Right lobe of liver (tissue), 6 donors: ENCODE results near the gene TRPM3. TPM values are rescaled to one million over a fixed set of nuclear protein-coding genes. Genes with fewer than 3 reads are reported as not detected.
A peak's percentile ranks its signal among the peaks of the same experiment; 100 is the strongest.

Experiments
- ATAC-seq, 4 donors: fragments of 200-7000 bp; cut with Tn5 transposase; one replicate each; pipeline ENCODE4 v1.9.1; 2020; ENCODE audit warnings: mild to moderate bottlenecking in 4 of 4, moderate library complexity in 4 of 4
- DNase-seq, 3 donors: peaks; one replicate each; pipeline ENCODE4 v3.0.0-alpha.2; 2020
- H3K27ac ChIP-seq, 3 donors: fragments of 200-600 bp; one replicate each; pipeline ENCODE4 v1.8.0; 2022
- H3K27me3 ChIP-seq, 2 donors: fragments of 200-600 bp; one replicate each; pipeline ENCODE4 v1.8.0; 2022
- H3K36me3 ChIP-seq, 4 donors: fragments of 200-600 bp; sonication (generic) in 1 of 4; one replicate each; pipeline versions ENCODE4 v1.5.1 to v1.8.0; 2017 to 2022; ENCODE audit warnings: control low read depth in 1 of 4
- H3K4me1 ChIP-seq, 4 donors: fragments of 200-600 bp; sonication (generic) in 1 of 4; one replicate each; pipeline versions ENCODE4 v1.5.1 to v1.8.0; 2017 to 2022; ENCODE audit warnings: control low read depth in 1 of 4
- H3K4me3 ChIP-seq, 3 donors: fragments of 200-600 bp; one replicate each; pipeline ENCODE4 v1.8.0; 2022
- H3K9me3 ChIP-seq, 4 donors: fragments of 200-600 bp; sonication (generic) in 1 of 4; one replicate each; pipeline versions ENCODE4 v1.5.1 to v1.8.0; 2017 to 2022; ENCODE audit warnings: control low read depth in 1 of 4
- POLR2A ChIP-seq: fragments of 450-650 bp; IDR thresholded peaks from one replicate; pipeline ENCODE4 v1.6.1; 2017; ENCODE audit warnings: antibody characterized with exemption, mild to moderate bottlenecking
- WGBS: methylation state at CpG from one replicate; pipeline ENCODE4 v1.1.6; 2018; ENCODE audit warnings: low coverage, low lambda C conversion rate; ENCODE audit not compliant: insufficient coverage; ENCODE audit errors: missing lambda C conversion rate; 5-methylcytosine and 5-hydroxymethylcytosine counted together
- intact Hi-C, 2 donors: fragments of 100-400 bp; cut with DNase I; formaldehyde crosslinking; loops; one replicate each; pipeline versions ENCODE4 v1.11.2 to v1.14.1; 2022
- total RNA-seq, 6 experiments: library from RNA; depleted of rRNA in 2 of 6; stranded (reverse); fragments of >200 nt in 2 of 6; fragmentation: NEBNext Ultra II Directional in 3 of 6; extraction: Animal tissue kit (Norgen Biotek cat#: 25700) in 3 of 6; gene quantifications; one replicate each; pipeline versions ENCODE4 v1.1.0 to v1.2.4, GENCODE V29; 2016 to 2023
- TF ChIP-seq, protein P1 (sequence below), 4 donors: fragments of 200-600 bp in 3 of 4; fragments of 450-650 bp in 1 of 4; IDR thresholded peaks; one replicate each; pipeline versions ENCODE4 v1.5.1 to v1.8.0; 2016 to 2022; ENCODE audit warnings: antibody characterized with exemption in 4 of 4, mild to moderate bottlenecking in 2 of 4
- donor health status: DM: no; HTN: yes; CAD: no.
- donor health status: DM: no; HTN: no; CAD: no.
- donor health status: DM: no; HTN: no; CAD: no.
- donor health status: DM: no; HTN: yes; CAD: no.
- donor health status: DM: no; HTN: yes; CAD: no.

Gene TRPM3
- total RNA-seq, 6 experiments from 2014 or later, result 0.26 to 0.56 (median 0.39) TPM

DNA sequence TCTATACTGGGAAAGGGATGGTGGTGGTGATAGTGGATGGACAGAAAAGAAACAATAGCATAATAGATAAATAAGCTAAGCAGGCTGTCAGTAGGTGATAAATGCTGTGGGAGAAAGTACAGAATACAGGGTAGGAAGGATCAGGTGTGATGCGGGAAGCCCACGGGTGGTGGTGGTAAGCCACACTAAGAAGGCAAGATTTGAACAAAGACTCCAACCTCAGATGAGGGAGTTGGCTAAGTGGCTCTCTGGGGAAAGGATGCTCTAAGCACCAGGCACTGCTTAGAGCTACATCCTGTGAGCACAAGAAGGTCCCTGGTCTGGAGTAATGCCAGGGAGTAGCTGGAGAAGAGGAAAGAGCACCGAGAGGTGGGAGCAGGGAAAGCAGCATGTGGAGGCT lies 555.4 kb downstream of the TRPM3 start:
- TF ChIP-seq POLR2A, result no peak
- TF ChIP-seq, protein P1, sequence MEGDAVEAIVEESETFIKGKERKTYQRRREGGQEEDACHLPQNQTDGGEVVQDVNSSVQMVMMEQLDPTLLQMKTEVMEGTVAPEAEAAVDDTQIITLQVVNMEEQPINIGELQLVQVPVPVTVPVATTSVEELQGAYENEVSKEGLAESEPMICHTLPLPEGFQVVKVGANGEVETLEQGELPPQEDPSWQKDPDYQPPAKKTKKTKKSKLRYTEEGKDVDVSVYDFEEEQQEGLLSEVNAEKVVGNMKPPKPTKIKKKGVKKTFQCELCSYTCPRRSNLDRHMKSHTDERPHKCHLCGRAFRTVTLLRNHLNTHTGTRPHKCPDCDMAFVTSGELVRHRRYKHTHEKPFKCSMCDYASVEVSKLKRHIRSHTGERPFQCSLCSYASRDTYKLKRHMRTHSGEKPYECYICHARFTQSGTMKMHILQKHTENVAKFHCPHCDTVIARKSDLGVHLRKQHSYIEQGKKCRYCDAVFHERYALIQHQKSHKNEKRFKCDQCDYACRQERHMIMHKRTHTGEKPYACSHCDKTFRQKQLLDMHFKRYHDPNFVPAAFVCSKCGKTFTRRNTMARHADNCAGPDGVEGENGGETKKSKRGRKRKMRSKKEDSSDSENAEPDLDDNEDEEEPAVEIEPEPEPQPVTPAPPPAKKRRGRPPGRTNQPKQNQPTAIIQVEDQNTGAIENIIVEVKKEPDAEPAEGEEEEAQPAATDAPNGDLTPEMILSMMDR (IDR thresholded peaks at IDR 0.05), result no peak
- DNase-seq, result no peak

DNA sequence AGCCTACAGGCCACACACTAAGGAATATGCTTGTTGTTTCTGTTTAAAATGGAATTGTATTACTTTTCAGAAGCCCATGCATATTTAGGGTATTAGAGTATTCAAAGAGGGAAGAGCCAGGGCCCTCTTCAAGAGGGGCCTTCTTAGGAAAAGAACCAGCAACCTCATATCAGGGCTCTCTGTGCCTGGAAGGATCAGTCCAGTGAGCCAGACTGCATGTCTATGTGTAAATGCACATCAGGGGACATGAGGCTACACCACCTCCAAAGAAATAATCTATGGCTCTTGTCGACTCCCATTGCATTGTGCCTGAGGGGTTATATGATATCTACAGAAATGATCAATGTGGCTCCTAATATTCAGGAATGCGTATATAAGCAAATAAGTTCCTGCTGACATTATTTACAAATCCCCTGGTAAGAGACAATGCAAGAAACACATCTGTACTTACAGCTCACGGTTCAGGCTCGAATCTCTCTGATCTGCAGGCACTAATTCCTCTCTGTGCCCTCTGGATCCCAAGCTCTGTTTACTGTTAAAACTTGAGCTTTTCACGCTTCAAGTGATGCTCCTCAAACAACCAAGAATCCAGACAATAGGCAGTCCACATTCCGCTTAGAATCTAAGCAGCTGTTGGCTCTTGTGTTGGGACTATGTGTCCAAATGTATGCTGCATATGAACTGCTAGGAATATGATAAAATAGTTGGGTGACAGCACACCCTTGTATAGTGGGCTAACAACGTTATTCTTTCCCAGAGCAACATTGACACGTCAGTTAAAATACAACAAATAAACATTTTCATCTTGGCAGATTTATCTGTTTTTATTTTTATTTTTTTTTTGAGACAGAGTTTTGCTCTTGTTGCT lies 556.7 kb downstream of the TRPM3 start:
- no peak overlapping the region for H3K4me3 ChIP-seq
- H3K4me1 ChIP-seq, result peaks cover 0 to 2% (median 0%) of the 10 kb centered on the region in 4 donors
- TF ChIP-seq, protein P1 (IDR thresholded peaks at IDR 0.05), result no peak
- no peak for TF ChIP-seq POLR2A
- intact Hi-C loops, result no loop called here
- H3K9me3 ChIP-seq, result no peaks in the 10 kb centered on the region
- no peaks in the 10 kb centered on the region for H3K27me3 ChIP-seq
- no peak for ATAC-seq
- no peak for DNase-seq
- H3K36me3 ChIP-seq, result no peaks in the 10 kb centered on the region
- peak overlapping the region in 1 of 3 donors; percentile 20 for H3K27ac ChIP-seq
- WGBS, result 77% methylated on average over 6 of the region's 8 CpGs

More for the DNA sequence above, 555.4 kb downstream of the TRPM3 start:
- ATAC-seq, result no peak
- Histone ChIP-seq H3K27ac (no peak overlapping the region), H3K36me3 (no peaks in the 10 kb centered on the region), H3K4me1 (peaks cover 0 to 4% (median 0%) of the 10 kb centered on the region in 4 donors), H3K27me3 (no peaks in the 10 kb centered on the region), H3K9me3 (no peaks in the 10 kb centered on the region), H3K4me3 (no peak overlapping the region)
- 71% methylated on average over 3 of the region's 3 CpGs for WGBS
- intact Hi-C loops, result no loop called here

DNA sequence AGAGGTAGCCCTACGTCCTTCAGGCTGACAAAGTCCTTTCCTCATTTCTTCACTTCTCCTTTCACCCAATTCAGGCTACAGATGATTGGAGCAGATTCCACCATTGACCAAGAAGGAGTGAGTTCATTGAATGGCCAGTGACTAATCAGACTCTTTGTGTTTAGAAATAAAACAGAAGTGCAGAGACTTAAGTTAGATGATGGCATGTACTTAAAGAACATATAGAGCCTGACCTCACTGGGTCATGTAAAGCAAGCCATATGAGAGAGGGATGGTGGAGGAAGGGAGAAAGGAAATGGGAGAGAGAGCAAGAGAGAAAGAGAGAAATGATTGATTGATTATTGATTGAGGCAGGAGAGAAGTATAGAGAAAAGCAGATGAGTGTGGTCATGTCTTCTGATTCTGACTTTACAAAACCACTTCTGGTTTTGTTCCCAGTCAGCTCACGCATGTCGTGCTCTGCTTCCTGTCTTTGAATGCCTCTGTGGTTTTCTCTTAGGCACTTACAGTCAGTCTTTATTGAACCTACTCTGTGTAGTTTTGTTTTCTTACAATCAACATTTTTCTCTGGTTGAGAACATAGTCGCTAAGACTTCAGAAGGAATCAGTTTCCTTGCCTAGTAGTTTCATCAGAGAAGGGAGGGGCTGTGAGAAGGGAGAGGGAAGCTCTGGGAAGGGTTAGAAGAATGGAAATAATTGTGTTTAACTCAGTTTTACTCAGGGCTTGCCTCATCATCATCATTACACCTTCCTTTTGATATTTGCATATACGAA lies 557.8 kb downstream of the TRPM3 start:
- peak; percentile 43 to 65 (median 58) for ATAC-seq
- intact Hi-C loops, result no loop called here
- Histone ChIP-seq H3K9me3 (no peaks in the 10 kb centered on the region), H3K4me3 (no peak overlapping the region), H3K27ac (peak overlapping the region in 1 of 3 donors; percentile 20), H3K4me1 (peaks cover 0 to 2% (median 0%) of the 10 kb centered on the region in 4 donors), H3K27me3 (no peaks in the 10 kb centered on the region), H3K36me3 (no peaks in the 10 kb centered on the region)
- TF ChIP-seq, protein P1 (IDR thresholded peaks at IDR 0.05), result no peak
- no peak for TF ChIP-seq POLR2A
- WGBS, result 58% methylated on average over 5 of the region's 5 CpGs
- DNase-seq, result no peak

DNA sequence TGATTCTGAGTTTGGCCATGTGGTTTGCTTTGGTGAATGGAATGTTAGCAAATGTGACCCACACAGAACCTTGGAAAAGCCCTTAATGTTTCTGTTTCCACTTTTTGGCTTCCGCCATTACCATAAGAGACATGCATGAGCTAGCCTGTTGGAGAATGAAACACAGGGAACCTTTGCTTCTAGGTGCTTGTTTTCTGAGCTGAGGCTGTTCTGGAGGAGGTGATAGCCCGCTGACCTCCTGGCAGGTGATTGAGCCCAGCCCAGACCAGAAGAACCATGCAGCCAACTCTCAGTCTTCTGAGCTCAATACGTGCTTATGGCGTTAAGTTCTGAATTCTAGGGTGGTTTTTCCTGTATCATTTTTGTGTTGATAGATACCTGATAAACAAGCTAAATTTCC lies 558.4 kb downstream of the TRPM3 start:
- H3K4me1 ChIP-seq, result peaks cover 0 to 2% (median 0%) of the 10 kb centered on the region in 4 donors
- intact Hi-C loops, result no loop called here
- DNase-seq (no peak), ATAC-seq (no peak)
- no peaks in the 10 kb centered on the region for H3K9me3 ChIP-seq
- H3K27me3 ChIP-seq, result no peaks in the 10 kb centered on the region
- WGBS, result 100% methylated on average over 2 of the region's 4 CpGs
- peak overlapping the region in 1 of 3 donors; percentile 20 for H3K27ac ChIP-seq
- no peak overlapping the region for H3K4me3 ChIP-seq
- no peaks in the 10 kb centered on the region for H3K36me3 ChIP-seq
- TF ChIP-seq, protein P1 (IDR thresholded peaks at IDR 0.05), result no peak
- TF ChIP-seq POLR2A, result no peak
